Stimulated activated CD8-positive, alpha-beta memory T cell treated with anti-CD3 and anti-CD28 coated beads, Interleukin-4, amount 100 ng/mL, for 48 hours (primary cell): ENCODE measurements around the gene UBE2E2.

ENCODE experiments used
- DNase-seq: peaks from one replicate; pipeline ENCODE4 v3.0.0-alpha.2; 2020

Gene UBE2E2

GRCh38 chr3:23633261-23633960 is 430.3 kb downstream of the UBE2E2 start:
- DNase-seq, result no peak

- DNase-seq, result no peak
Observed at GRCh38 chr3:23637339-23637738, 434.2 kb downstream of the UBE2E2 start.

GRCh38 chr3:23640471-23641146 is 437.5 kb downstream of the UBE2E2 start:
- DNase-seq, result no peak
